K562 (cell line): ENCODE data around the gene ANKS1B. TPM values are rescaled to one million over a fixed set of nuclear protein-coding genes. Genes with fewer than 3 reads are reported as not detected.

Experiments
- ATAC-seq: fragments of 200-7000 bp; cut with Tn5 transposase; 3 replicates; pipeline ENCODE4 v1.9.1; 2020; ENCODE audit warnings: moderate library complexity
- BruUV-seq: library from RNA; stranded (reverse); fragments of 400-500 nt; replicated peaks from 2 replicates; lab custom pipeline; 2021; lab: Mats Ljungman, UMichigan
- CTCF ChIA-PET: fragments of 300-600 bp; formaldehyde crosslinking; extraction: SDS; loops from one replicate; lab custom pipeline; 2021; ENCODE audit warnings: low intra/inter-chr PET ratio; lab: Yijun Ruan, JAX
- POLR2A ChIA-PET: fragments of 300-600, 350-650 bp; sonication (Branson Sonifier 250); formaldehyde crosslinking; extraction: SDS; loops from one replicate; lab custom pipeline; 2021; ENCODE audit warnings: antibody characterized with exemption, inconsistent platforms; lab: Yijun Ruan, JAX
- DNase-seq, 4 experiments: peaks; one replicate each; pipeline versions ENCODE4 v3.0.0 to v3.0.0-alpha.2; 2011 to 2018; ENCODE audit warnings: low spot score in 3 of 4, mixed read lengths in 3 of 4; ENCODE audit errors: extremely low read depth in 1 of 4
- FAIRE-seq: peaks from 2 replicates; lab custom pipeline; 2011; peaks lifted over from hg19 to GRCh38; lab: Jason Lieb, UNC
- H2AFZ ChIP-seq: 2 replicates; pipeline ENCODE4 v1.6.0; 2011; ENCODE audit warnings: low read depth, low read length, control low read depth, inconsistent platforms
- H3K27ac ChIP-seq: fragments of 200-600 bp; 3 replicates; pipeline ENCODE4 v1.8.0; 2011; ENCODE audit warnings: low read depth, mild to moderate bottlenecking, control low read depth, inconsistent platforms, low read length, moderate library complexity, mixed read lengths; ENCODE audit errors: extremely low read depth
- H3K27me3 ChIP-seq, 2 experiments: fragments of 300-600 bp in 1 of 2; 2 replicates in 1 of 2; 3 replicates in 1 of 2; pipeline versions ENCODE4 v1.6.0 to v1.8.0; 2011; ENCODE audit warnings: inconsistent platforms in 2 of 2, low read length in 2 of 2, mild to moderate bottlenecking in 1 of 2, mixed read lengths in 1 of 2, moderate library complexity in 1 of 2; ENCODE audit not compliant: control insufficient read depth in 2 of 2, insufficient read depth in 2 of 2
- H3K36me3 ChIP-seq: fragments of 300-600 bp; 3 replicates; pipeline ENCODE4 v1.8.0; 2011; ENCODE audit warnings: mild to moderate bottlenecking, low read length, inconsistent platforms; ENCODE audit not compliant: control insufficient read depth, insufficient read depth
- H3K4me1 ChIP-seq, 2 experiments: fragments of 200-600 bp in 1 of 2; replicated peaks in 1 of 2; 2 replicates in 1 of 2; 3 replicates in 1 of 2; pipeline versions ENCODE4 v1.5.1 to v1.8.0; 2011; ENCODE audit warnings: inconsistent platforms in 2 of 2, low read length in 2 of 2, mild to moderate bottlenecking in 1 of 2, mixed read lengths in 1 of 2, moderate library complexity in 1 of 2; ENCODE audit not compliant: control insufficient read depth in 2 of 2, insufficient read depth in 2 of 2
- H3K4me2 ChIP-seq: 2 replicates; pipeline ENCODE4 v1.6.1; 2011; ENCODE audit warnings: low read length, control low read depth, inconsistent platforms, mixed read lengths; ENCODE audit not compliant: insufficient read depth
- H3K4me3 ChIP-seq: fragments of 200-600 bp; sonication (generic), shearing (Covaris generic); 2 replicates; pipeline ENCODE4 v1.5.1; 2016; ENCODE audit warnings: control low read depth, inconsistent platforms
- H3K79me2 ChIP-seq: fragments of 200-600 bp; 3 replicates; pipeline ENCODE4 v1.8.0; 2011; ENCODE audit warnings: low read length, inconsistent platforms; ENCODE audit not compliant: control insufficient read depth, insufficient read depth
- H3K9ac ChIP-seq, 2 experiments: 2 replicates each; pipeline versions ENCODE4 v1.6.0 to v1.6.1; 2011; ENCODE audit warnings: low read depth in 2 of 2, low read length in 2 of 2, control low read depth in 1 of 2, inconsistent platforms in 1 of 2, mild to moderate bottlenecking in 1 of 2, mixed read lengths in 1 of 2; ENCODE audit not compliant: insufficient read depth in 1 of 2
- H3K9me1 ChIP-seq: one replicate; pipeline ENCODE4 v1.6.0; 2011; ENCODE audit warnings: inconsistent platforms, mild to moderate bottlenecking, low read length, moderate library complexity; ENCODE audit not compliant: control insufficient read depth, insufficient read depth
- H3K9me3 ChIP-seq: replicated peaks from 2 replicates; pipeline ENCODE4 v1.5.1; 2011; ENCODE audit warnings: low read depth, low read length, inconsistent platforms; ENCODE audit not compliant: control insufficient read depth, insufficient read depth
- H4K20me1 ChIP-seq: replicated peaks from 2 replicates; pipeline ENCODE4 v1.6.1; 2011; ENCODE audit warnings: low read length, inconsistent platforms, mixed read lengths; ENCODE audit not compliant: control insufficient read depth, insufficient read depth
- BCOR ChIP-seq: fragments of 450-650 bp; IDR thresholded peaks from 2 replicates; pipeline ENCODE4 v1.6.1; 2016
- BRD9 ChIP-seq: fragments of 450-650 bp; IDR thresholded peaks from 2 replicates; pipeline ENCODE4 v1.6.1; 2018; ENCODE audit warnings: low read depth; ENCODE audit not compliant: partially characterized antibody
- CHD2 ChIP-seq: IDR thresholded peaks from 2 replicates; pipeline ENCODE4 v1.6.1; 2011; ENCODE audit warnings: low read depth, low read length
- CXXC5 ChIP-seq: fragments of 250-450 bp; sonication (Bioruptor Pico); IDR thresholded peaks from 2 replicates; pipeline ENCODE4 v1.8.0; 2022; ENCODE audit warnings: inconsistent platforms, mild to moderate bottlenecking, moderate library complexity
- ESRRA ChIP-seq: fragments of 450-650 bp; IDR thresholded peaks from 2 replicates; pipeline ENCODE4 v1.6.1; 2014; ENCODE audit warnings: low read depth, mild to moderate bottlenecking, moderate library complexity, borderline replicate concordance
- GABPA ChIP-seq: fragments of 200-800 bp; sonication (Bioruptor generic); conservative IDR thresholded peaks from 2 replicates; pipeline ENCODE4 v1.6.1; 2016; ENCODE audit warnings: low read depth, missing genetic modification characterization, missing compliant biosample characterization
- JUND ChIP-seq, 2 experiments: IDR thresholded peaks; 2 replicates in 1 of 2; 3 replicates in 1 of 2; pipeline ENCODE4 v1.6.1; 2011; ENCODE audit warnings: borderline replicate concordance in 2 of 2, low read depth in 2 of 2, low read length in 2 of 2, improper control_type of control experiment in 1 of 2, missing biosample characterization in 1 of 2, missing genetic modification characterization in 1 of 2, missing genetic modification reagents in 1 of 2
- MAFK ChIP-seq: IDR thresholded peaks from 2 replicates; pipeline ENCODE4 v1.6.1; 2011; ENCODE audit warnings: low read length, improper control_type of control experiment
- NCOA2 ChIP-seq, 2 experiments: fragments of 450-650 bp; IDR thresholded peaks; 2 replicates each; pipeline ENCODE4 v1.6.1; 2018; ENCODE audit warnings: mild to moderate bottlenecking in 2 of 2, moderate library complexity in 1 of 2; ENCODE audit not compliant: partially characterized antibody in 2 of 2
- PHB2 ChIP-seq: fragments of 450-650 bp; IDR thresholded peaks from 2 replicates; pipeline ENCODE4 v1.6.1; 2017; ENCODE audit warnings: low read depth
- POLR2G ChIP-seq: fragments of 200-400 bp; formaldehyde crosslinking; IDR thresholded peaks from 2 replicates; pipeline ENCODE4 v1.6.1; 2017; ENCODE audit warnings: low read depth, mild to moderate bottlenecking, antibody characterized with exemption, low read length, moderate library complexity
- PPARD ChIP-seq: fragments of 250-450 bp; sonication (Bioruptor Pico); IDR thresholded peaks from 2 replicates; pipeline ENCODE4 v1.8.0; 2022; ENCODE audit warnings: inconsistent platforms, mild to moderate bottlenecking, moderate library complexity
- SREBF1 ChIP-seq: fragments of 150-350 bp; IDR thresholded peaks from 2 replicates; pipeline ENCODE4 v1.6.1; 2014; ENCODE audit warnings: antibody characterized with exemption, low read depth, low read length, borderline replicate concordance
- TBP ChIP-seq: optimal IDR thresholded peaks from 2 replicates; pipeline ENCODE3; 2011; ENCODE audit warnings: low read depth, low read length, improper control_type of control experiment
- ZFP1 ChIP-seq: fragments of 450-650 bp; formaldehyde crosslinking; IDR thresholded peaks from 2 replicates; pipeline ENCODE4 v1.4.0; 2020; ENCODE audit warnings: mild to moderate bottlenecking, mixed read lengths
- ZNF3 ChIP-seq: fragments of 250-450 bp; sonication (Bioruptor Pico); IDR thresholded peaks from 2 replicates; pipeline ENCODE4 v1.5.0; 2021; ENCODE audit warnings: mild to moderate bottlenecking, moderate library complexity
- WGBS: fragments of 100-300 bp; shearing (Covaris generic); methylation state at CpG from one replicate; pipeline ENCODE4 v1.1.6; 2016; ENCODE audit warnings: low coverage, mixed read lengths; ENCODE audit not compliant: insufficient coverage; ENCODE audit errors: missing lambda C conversion rate; 5-methylcytosine and 5-hydroxymethylcytosine counted together
- in situ Hi-C: fragments of 300-500 bp; cut with MboI; formaldehyde crosslinking; loops from 4 replicates; pipeline ENCODE4 v1.15.0; 2018; ENCODE audit warnings: inconsistent platforms, mixed read lengths
- intact Hi-C: fragments of 100-400 bp; cut with micrococcal nuclease; formaldehyde crosslinking; loops from 2 replicates; pipeline ENCODE4 v1.14.2; 2022
- polyA plus RNA-seq, 8 experiments: library from polyadenylated mRNA; depleted of rRNA in 4 of 8; stranded (reverse) in 5 of 8; unstranded in 3 of 8; fragments of >200 nt; fragmentation: Nextera tagmentation in 2 of 8; fragmentation: Illumina TruSeq in 1 of 8; extraction: Ambion mirVana in 2 of 8; extraction: Trizol in 1 of 8; gene quantifications; 2 replicates each; pipeline versions ENCODE4 v1.2.1 to v1.2.3, GENCODE V29; 2011 to 2014; ENCODE audit warnings: inconsistent platforms in 1 of 8, missing spikeins in 1 of 8
- total RNA-seq, 7 experiments: library from RNA; depleted of rRNA in 6 of 7; stranded (reverse); fragments of >200 nt in 6 of 7; fragmentation: Illumina TruSeq in 2 of 7; extraction: Trizol in 2 of 7; gene quantifications; 2 replicates each; pipeline versions ENCODE4 v1.2.1 to v1.2.3, GENCODE V29; 2011 to 2021; ENCODE audit warnings: low replicate concordance in 1 of 7
- TF ChIP-seq, protein P1 (sequence below): fragments of 250-450 bp; sonication (Bioruptor Pico); IDR thresholded peaks from 2 replicates; pipeline ENCODE4 v1.8.0; 2021; ENCODE audit warnings: mild to moderate bottlenecking, moderate library complexity
- TF ChIP-seq, protein P2 (sequence below): fragments of 250-450 bp; sonication (Bioruptor Pico); IDR thresholded peaks from 2 replicates; pipeline ENCODE4 v1.4.0; 2020; ENCODE audit warnings: mild to moderate bottlenecking, moderate library complexity, borderline replicate concordance

The ANKS1B gene
- total and polyA plus RNA-seq, 9 of the 15 experiments (the other 6 are each of a cell fraction or from before 2014, with no cell fraction given), result 0.04 to 0.47 (median 0.28) TPM; not detected in 4

DNA sequence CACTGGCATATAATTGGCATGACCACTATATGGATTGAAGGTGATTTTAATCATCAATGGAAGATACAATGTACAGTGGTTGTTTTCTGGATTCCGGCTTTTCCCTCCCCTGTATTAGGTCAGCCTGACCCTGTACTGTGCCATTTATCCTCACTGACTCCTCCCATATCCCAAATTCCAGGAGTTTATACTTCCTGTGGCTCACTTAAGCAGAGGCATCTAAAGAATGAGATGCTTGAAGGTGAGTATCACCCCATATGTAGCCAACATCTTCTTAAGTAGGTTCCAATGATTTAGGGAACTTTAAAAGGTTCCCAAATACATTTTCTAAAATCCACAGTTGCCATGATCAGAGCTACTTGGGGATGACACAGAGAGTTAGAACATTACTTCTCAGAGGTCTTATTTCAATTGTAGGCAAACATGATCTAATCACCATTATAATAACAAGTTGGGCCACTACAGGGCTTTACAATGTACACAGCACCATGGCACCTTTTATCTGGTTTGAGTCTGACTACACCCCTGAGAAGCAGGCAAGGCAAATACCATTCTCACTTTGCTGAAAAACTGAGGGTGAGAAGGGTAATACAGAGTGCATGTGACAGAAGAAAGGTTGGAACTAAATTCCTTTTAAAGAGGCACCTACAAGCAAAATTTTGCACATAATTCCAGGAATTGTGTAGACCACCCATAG lies 549.5 kb downstream of the ANKS1B start:
- WGBS, result 0% methylated on average over 1 of the region's 1 CpG
- ChIA-PET CTCF (no interaction called here), POLR2A (no interaction called here)
- intact Hi-C loops (no loop called here), in situ Hi-C loops (no loop called here)
- no peak for FAIRE-seq
- no peak for DNase-seq
- Histone ChIP-seq H3K4me1 (no peaks in the 10 kb centered on the region), H3K4me2 (no peak overlapping the region), H3K4me3 (no peak overlapping the region), H3K36me3 (no peaks in the 10 kb centered on the region), H3K9me3 (no peaks in the 10 kb centered on the region), H4K20me1 (no peaks in the 10 kb centered on the region), H3K27ac (no peak overlapping the region), H3K9ac (no peak overlapping the region), H2AFZ (no peak overlapping the region), H3K9me1 (no peaks in the 10 kb centered on the region), H3K27me3 (no peaks in the 10 kb centered on the region), H3K79me2 (no peaks in the 10 kb centered on the region)
- TF ChIP-seq, protein P1, sequence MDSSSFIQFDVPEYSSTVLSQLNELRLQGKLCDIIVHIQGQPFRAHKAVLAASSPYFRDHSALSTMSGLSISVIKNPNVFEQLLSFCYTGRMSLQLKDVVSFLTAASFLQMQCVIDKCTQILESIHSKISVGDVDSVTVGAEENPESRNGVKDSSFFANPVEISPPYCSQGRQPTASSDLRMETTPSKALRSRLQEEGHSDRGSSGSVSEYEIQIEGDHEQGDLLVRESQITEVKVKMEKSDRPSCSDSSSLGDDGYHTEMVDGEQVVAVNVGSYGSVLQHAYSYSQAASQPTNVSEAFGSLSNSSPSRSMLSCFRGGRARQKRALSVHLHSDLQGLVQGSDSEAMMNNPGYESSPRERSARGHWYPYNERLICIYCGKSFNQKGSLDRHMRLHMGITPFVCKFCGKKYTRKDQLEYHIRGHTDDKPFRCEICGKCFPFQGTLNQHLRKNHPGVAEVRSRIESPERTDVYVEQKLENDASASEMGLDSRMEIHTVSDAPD (CRISPR knock-in tag), result no peak
- no peak for TF ChIP-seq ZNF3
- TF ChIP-seq GABPA (tag), result no peak
- no peak for TF ChIP-seq TBP
- no peak for TF ChIP-seq MAFK
- no peak for TF ChIP-seq BRD9
- TF ChIP-seq PPARD (CRISPR knock-in tag), result no peak
- no peak for TF ChIP-seq SREBF1
- TF ChIP-seq PHB2, result no peak
- no peak for TF ChIP-seq ESRRA
- TF ChIP-seq JUND (IDR thresholded peaks at IDR 0.05; ENCODE audit: borderline replicate concordance, low read depth, low read length), result no peak
- no peak for TF ChIP-seq JUND (tag; IDR thresholded peaks at IDR 0.05; ENCODE audit: borderline replicate concordance, low read depth, low read length)
- TF ChIP-seq ZFP1, result no peak
- TF ChIP-seq POLR2G, result no peak
- no peak for TF ChIP-seq BCOR
- no peak for TF ChIP-seq NCOA2 (IDR thresholded peaks at IDR 0.05; ENCODE audit: partially characterized antibody in 2 of 2)
- TF ChIP-seq CHD2, result no peak
- TF ChIP-seq, protein P2, sequence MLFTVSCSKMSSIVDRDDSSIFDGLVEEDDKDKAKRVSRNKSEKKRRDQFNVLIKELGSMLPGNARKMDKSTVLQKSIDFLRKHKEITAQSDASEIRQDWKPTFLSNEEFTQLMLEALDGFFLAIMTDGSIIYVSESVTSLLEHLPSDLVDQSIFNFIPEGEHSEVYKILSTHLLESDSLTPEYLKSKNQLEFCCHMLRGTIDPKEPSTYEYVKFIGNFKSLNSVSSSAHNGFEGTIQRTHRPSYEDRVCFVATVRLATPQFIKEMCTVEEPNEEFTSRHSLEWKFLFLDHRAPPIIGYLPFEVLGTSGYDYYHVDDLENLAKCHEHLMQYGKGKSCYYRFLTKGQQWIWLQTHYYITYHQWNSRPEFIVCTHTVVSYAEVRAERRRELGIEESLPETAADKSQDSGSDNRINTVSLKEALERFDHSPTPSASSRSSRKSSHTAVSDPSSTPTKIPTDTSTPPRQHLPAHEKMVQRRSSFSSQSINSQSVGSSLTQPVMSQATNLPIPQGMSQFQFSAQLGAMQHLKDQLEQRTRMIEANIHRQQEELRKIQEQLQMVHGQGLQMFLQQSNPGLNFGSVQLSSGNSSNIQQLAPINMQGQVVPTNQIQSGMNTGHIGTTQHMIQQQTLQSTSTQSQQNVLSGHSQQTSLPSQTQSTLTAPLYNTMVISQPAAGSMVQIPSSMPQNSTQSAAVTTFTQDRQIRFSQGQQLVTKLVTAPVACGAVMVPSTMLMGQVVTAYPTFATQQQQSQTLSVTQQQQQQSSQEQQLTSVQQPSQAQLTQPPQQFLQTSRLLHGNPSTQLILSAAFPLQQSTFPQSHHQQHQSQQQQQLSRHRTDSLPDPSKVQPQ, result no peak
- TF ChIP-seq CXXC5, result no peak
- ATAC-seq, result no peak
- no TSS peak for BruUV-seq
